OCI-M1 (cell line): ENCODE data around the gene HERC6.
"Not testable (repeated sequence)": the region's sequence is repeated elsewhere in the genome, so short reads cannot be mapped to it uniquely, and the experiment has no call there.

Experiments
- DNase-seq: peaks from one replicate; lab custom pipeline; 2025; lab: John Stamatoyannopoulos, UW

The HERC6 gene

GRCh38 chr4:88446124-88446523 is 67.5 kb downstream of the HERC6 start:
- no peak for DNase-seq

- no peak for DNase-seq
Measured at GRCh38 chr4:88447371-88448095, 68.9 kb downstream of the HERC6 start.

GRCh38 chr4:88448211-88448765 is 69.6 kb downstream of the HERC6 start:
- DNase-seq, result not testable (repeated sequence)

- no peak for DNase-seq
Measured at GRCh38 chr4:88448889-88449288, 70.2 kb downstream of the HERC6 start.

- DNase-seq, result no peak
Measured at GRCh38 chr4:88449290-88449689, 70.6 kb downstream of the HERC6 start.

GRCh38 chr4:88451205-88451604 is 72.6 kb downstream of the HERC6 start:
- DNase-seq, result no peak

GRCh38 chr4:88452912-88453311 is 74.3 kb downstream of the HERC6 start:
- no peak for DNase-seq

GRCh38 chr4:88456670-88457306 is 78.1 kb downstream of the HERC6 start, which contains the start of gene HERC5:
HERC5 (plus strand) TSS chr4:88457119; CDS start chr4:88457270, 151 bp downstream.
- peak; percentile 98 for DNase-seq

- DNase-seq, result peak; percentile 38
Measured at GRCh38 chr4:88457307-88458103, 78.9 kb downstream of the HERC6 start.

- DNase-seq, result peak; percentile 38
Measured at GRCh38 chr4:88458104-88458740, 79.6 kb downstream of the HERC6 start.

- no peak for DNase-seq
Measured at GRCh38 chr4:88465653-88466192, 87.1 kb downstream of the HERC6 start.

- no peak for DNase-seq
Measured at GRCh38 chr4:88467392-88467791, 88.7 kb downstream of the HERC6 start.

GRCh38 chr4:88477229-88477860 is 98.7 kb downstream of the HERC6 start:
- no peak for DNase-seq

- DNase-seq, result no peak
Measured at GRCh38 chr4:88478247-88478646, 99.6 kb downstream of the HERC6 start.

- no peak for DNase-seq
Measured at GRCh38 chr4:88481537-88481936, 102.9 kb downstream of the HERC6 start.

GRCh38 chr4:88489100-88489761 is 110.6 kb downstream of the HERC6 start:
- peak; percentile 61 for DNase-seq
